GM23338 (cell line): ENCODE data around the gene AMER1. TPM values are rescaled to one million over a fixed set of nuclear protein-coding genes. Genes with fewer than 3 reads are reported as not detected.

Source experiments
- ATAC-seq: fragments of 200-7000 bp; cut with Tn5 transposase; 3 replicates; pipeline ENCODE4 v1.9.1; 2020
- DNase-seq: peaks from one replicate; pipeline ENCODE4 v3.0.0-alpha.2; 2015; ENCODE audit warnings: low spot score
- H2AFZ ChIP-seq: fragments of 200-600 bp; sonication (generic); 2 replicates; pipeline ENCODE4 v1.8.0; 2016; ENCODE audit warnings: antibody characterized with exemption, mild to moderate bottlenecking, moderate library complexity
- H3F3A ChIP-seq: fragments of 200-600 bp; sonication (generic); replicated peaks from 2 replicates; pipeline ENCODE4 v1.8.0; 2017; ENCODE audit warnings: antibody characterized with exemption, mixed run types, low read depth
- H3K27ac ChIP-seq: fragments of 200-600 bp; sonication (generic); 2 replicates; pipeline ENCODE4 v1.6.1; 2016; ENCODE audit warnings: low read depth
- H3K27me3 ChIP-seq: fragments of 200-600 bp; sonication (generic); 2 replicates; pipeline ENCODE4 v1.8.0; 2016; ENCODE audit warnings: mild to moderate bottlenecking, mixed run types, moderate library complexity; ENCODE audit not compliant: insufficient read depth
- H3K36me3 ChIP-seq: fragments of 200-600 bp; sonication (generic); 2 replicates; pipeline ENCODE4 v1.8.0; 2016; ENCODE audit warnings: mild to moderate bottlenecking; ENCODE audit not compliant: insufficient read depth
- H3K4me1 ChIP-seq: fragments of 200-600 bp; sonication (generic); 2 replicates; pipeline ENCODE4 v1.8.0; 2016; ENCODE audit warnings: mild to moderate bottlenecking, moderate library complexity; ENCODE audit not compliant: insufficient read depth
- H3K4me2 ChIP-seq: fragments of 200-600 bp; sonication (generic); 2 replicates; pipeline ENCODE4 v1.7.1; 2017; ENCODE audit warnings: mixed run types
- H3K4me3 ChIP-seq: fragments of 200-600 bp; sonication (generic); 2 replicates; pipeline ENCODE4 v1.6.1; 2016; ENCODE audit warnings: mixed run types
- H3K79me2 ChIP-seq: fragments of 200-600 bp; sonication (generic); replicated peaks from 2 replicates; pipeline ENCODE4 v1.8.0; 2017; ENCODE audit warnings: mild to moderate bottlenecking; ENCODE audit not compliant: insufficient read depth
- H3K9me2 ChIP-seq: fragments of 200-600 bp; sonication (generic); 2 replicates; pipeline ENCODE4 v1.8.0; 2017; ENCODE audit not compliant: insufficient read depth
- H4K20me1 ChIP-seq: fragments of 200-600 bp; sonication (generic); replicated peaks from 2 replicates; pipeline ENCODE4 v1.8.0; 2017; ENCODE audit warnings: mild to moderate bottlenecking; ENCODE audit not compliant: insufficient read depth
- H3K27ac Mint-ChIP-seq: 2 replicates; pipeline ENCODE4 v1.8.0; 2020; ENCODE audit warnings: inconsistent platforms, mild to moderate bottlenecking, moderate library complexity, mixed read lengths
- H3K27me3 Mint-ChIP-seq: 3 replicates; pipeline ENCODE4 v1.8.0; 2022; ENCODE audit warnings: low read depth, mild to moderate bottlenecking, moderate library complexity, mixed read lengths, inconsistent platforms; ENCODE audit not compliant: insufficient read depth, poor library complexity
- H3K36me3 Mint-ChIP-seq: 3 replicates; pipeline ENCODE4 v1.8.0; 2021; ENCODE audit warnings: low read depth, mild to moderate bottlenecking, inconsistent platforms, moderate library complexity, mixed read lengths
- H3K4me1 Mint-ChIP-seq: 3 replicates; pipeline ENCODE4 v1.8.0; 2020; ENCODE audit warnings: mild to moderate bottlenecking, inconsistent platforms, mixed read lengths
- H3K4me3 Mint-ChIP-seq: 3 replicates; pipeline ENCODE4 v1.8.0; 2021; ENCODE audit warnings: moderate library complexity, mild to moderate bottlenecking, inconsistent platforms, mixed read lengths
- H3K9me3 Mint-ChIP-seq: 3 replicates; pipeline ENCODE4 v1.8.0; 2020; ENCODE audit warnings: moderate library complexity, mild to moderate bottlenecking, inconsistent platforms, mixed read lengths
- CREB1 ChIP-seq: fragments of 250-450 bp; sonication (Bioruptor Pico); IDR thresholded peaks from 2 replicates; pipeline ENCODE4 v1.5.0; 2020; ENCODE audit warnings: low read depth, mild to moderate bottlenecking, moderate library complexity
- EZH2phosphoT487 ChIP-seq: fragments of 200-600 bp; sonication (generic); IDR thresholded peaks from one replicate; pipeline ENCODE4 v1.8.1; 2018; ENCODE audit warnings: antibody characterized with exemption; ENCODE audit not compliant: unreplicated experiment
- JUNB ChIP-seq: IDR thresholded peaks from one replicate; pipeline ENCODE4 v1.6.1; 2016; ENCODE audit warnings: antibody characterized with exemption; ENCODE audit not compliant: unreplicated experiment
- POLR2AphosphoS5 ChIP-seq: IDR thresholded peaks from 2 replicates; pipeline ENCODE4 v1.6.1; 2016; ENCODE audit warnings: antibody characterized with exemption, low read depth
- ZNF114 ChIP-seq: fragments of 250-450 bp; sonication (Bioruptor Pico); IDR thresholded peaks from 2 replicates; pipeline ENCODE4 v1.5.0; 2020; ENCODE audit warnings: mild to moderate bottlenecking, moderate library complexity
- polyA plus RNA-seq: library from polyadenylated mRNA; unstranded; fragments of >200 nt; fragmentation: Nextera tagmentation; extraction: Ambion mirVana; gene quantifications from 2 replicates; pipeline ENCODE4 v1.2.1, GENCODE V29; 2016
- total RNA-seq: library from RNA; depleted of rRNA; stranded (reverse); fragments of >200 nt; shearing (Covaris generic); gene quantifications from 2 replicates; pipeline ENCODE4 v1.2.3, GENCODE V29; 2014
- TF ChIP-seq, protein P1 (sequence below): fragments of 250-450 bp; sonication (Bioruptor Pico); IDR thresholded peaks from 2 replicates; pipeline ENCODE4 v1.5.0; 2020; ENCODE audit warnings: mild to moderate bottlenecking, moderate library complexity
- TF ChIP-seq, protein P2 (sequence below): IDR thresholded peaks from 2 replicates; pipeline ENCODE4 v1.6.1; 2016; ENCODE audit warnings: antibody characterized with exemption
- TF ChIP-seq, protein P3 (sequence below), 2 experiments: fragments of 200-600 bp in 1 of 2; sonication (generic) in 1 of 2; conservative IDR thresholded peaks; 2 replicates each; pipeline versions ENCODE4 v1.5.1 to v1.6.1; 2016 to 2017; ENCODE audit warnings: antibody characterized with exemption in 2 of 2, low read depth in 2 of 2, mild to moderate bottlenecking in 2 of 2, moderate library complexity in 1 of 2

AMER1 gene
- total and polyA plus RNA-seq, 2 experiments from 2014 or later = 0.48 to 10.9 TPM

DNA sequence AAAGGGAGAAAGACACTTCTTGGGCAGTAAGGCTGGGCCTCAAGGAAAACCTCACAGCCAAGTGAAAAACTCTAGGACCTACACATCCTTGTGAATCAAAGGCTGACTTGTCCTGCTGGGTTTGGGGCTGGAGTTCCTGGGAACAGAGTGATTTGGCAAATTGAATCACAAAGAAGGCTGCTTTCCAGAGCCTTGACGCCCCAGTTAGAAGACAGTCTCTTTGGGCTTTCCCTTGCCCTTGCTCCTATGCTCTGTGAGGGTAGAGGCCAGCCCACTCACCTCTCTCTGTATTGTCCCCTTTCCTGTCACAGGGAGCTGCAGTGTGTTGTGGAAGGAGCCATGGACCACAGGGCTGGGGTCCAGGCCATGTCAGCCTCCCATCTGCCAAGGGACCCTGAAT lies 9.6 kb downstream of the AMER1 start (continued):
- TF ChIP-seq, protein P1, sequence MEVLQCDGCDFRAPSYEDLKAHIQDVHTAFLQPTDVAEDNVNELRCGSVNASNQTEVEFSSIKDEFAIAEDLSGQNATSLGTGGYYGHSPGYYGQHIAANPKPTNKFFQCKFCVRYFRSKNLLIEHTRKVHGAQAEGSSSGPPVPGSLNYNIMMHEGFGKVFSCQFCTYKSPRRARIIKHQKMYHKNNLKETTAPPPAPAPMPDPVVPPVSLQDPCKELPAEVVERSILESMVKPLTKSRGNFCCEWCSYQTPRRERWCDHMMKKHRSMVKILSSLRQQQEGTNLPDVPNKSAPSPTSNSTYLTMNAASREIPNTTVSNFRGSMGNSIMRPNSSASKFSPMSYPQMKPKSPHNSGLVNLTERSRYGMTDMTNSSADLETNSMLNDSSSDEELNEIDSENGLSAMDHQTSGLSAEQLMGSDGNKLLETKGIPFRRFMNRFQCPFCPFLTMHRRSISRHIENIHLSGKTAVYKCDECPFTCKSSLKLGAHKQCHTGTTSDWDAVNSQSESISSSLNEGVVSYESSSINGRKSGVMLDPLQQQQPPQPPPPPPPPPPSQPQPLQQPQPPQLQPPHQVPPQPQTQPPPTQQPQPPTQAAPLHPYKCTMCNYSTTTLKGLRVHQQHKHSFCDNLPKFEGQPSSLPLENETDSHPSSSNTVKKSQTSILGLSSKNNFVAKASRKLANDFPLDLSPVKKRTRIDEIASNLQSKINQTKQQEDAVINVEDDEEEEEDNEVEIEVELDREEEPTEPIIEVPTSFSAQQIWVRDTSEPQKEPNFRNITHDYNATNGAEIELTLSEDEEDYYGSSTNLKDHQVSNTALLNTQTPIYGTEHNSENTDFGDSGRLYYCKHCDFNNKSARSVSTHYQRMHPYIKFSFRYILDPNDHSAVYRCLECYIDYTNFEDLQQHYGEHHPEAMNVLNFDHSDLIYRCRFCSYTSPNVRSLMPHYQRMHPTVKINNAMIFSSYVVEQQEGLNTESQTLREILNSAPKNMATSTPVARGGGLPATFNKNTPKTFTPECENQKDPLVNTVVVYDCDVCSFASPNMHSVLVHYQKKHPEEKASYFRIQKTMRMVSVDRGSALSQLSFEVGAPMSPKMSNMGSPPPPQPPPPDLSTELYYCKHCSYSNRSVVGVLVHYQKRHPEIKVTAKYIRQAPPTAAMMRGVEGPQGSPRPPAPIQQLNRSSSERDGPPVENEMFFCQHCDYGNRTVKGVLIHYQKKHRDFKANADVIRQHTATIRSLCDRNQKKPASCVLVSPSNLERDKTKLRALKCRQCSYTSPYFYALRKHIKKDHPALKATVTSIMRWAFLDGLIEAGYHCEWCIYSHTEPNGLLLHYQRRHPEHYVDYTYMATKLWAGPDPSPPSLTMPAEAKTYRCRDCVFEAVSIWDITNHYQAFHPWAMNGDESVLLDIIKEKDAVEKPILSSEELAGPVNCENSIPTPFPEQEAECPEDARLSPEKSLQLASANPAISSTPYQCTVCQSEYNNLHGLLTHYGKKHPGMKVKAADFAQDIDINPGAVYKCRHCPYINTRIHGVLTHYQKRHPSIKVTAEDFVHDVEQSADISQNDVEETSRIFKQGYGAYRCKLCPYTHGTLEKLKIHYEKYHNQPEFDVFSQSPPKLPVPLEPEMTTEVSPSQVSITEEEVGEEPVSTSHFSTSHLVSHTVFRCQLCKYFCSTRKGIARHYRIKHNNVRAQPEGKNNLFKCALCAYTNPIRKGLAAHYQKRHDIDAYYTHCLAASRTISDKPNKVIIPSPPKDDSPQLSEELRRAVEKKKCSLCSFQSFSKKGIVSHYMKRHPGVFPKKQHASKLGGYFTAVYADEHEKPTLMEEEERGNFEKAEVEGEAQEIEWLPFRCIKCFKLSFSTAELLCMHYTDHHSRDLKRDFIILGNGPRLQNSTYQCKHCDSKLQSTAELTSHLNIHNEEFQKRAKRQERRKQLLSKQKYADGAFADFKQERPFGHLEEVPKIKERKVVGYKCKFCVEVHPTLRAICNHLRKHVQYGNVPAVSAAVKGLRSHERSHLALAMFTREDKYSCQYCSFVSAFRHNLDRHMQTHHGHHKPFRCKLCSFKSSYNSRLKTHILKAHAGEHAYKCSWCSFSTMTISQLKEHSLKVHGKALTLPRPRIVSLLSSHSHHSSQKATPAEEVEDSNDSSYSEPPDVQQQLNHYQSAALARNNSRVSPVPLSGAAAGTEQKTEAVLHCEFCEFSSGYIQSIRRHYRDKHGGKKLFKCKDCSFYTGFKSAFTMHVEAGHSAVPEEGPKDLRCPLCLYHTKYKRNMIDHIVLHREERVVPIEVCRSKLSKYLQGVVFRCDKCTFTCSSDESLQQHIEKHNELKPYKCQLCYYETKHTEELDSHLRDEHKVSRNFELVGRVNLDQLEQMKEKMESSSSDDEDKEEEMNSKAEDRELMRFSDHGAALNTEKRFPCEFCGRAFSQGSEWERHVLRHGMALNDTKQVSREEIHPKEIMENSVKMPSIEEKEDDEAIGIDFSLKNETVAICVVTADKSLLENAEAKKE (CRISPR knock-in tag) = no peak
- TF ChIP-seq EZH2phosphoT487 = no peak
- TF ChIP-seq CREB1 = no peak
- no peak for TF ChIP-seq POLR2AphosphoS5

DNA sequence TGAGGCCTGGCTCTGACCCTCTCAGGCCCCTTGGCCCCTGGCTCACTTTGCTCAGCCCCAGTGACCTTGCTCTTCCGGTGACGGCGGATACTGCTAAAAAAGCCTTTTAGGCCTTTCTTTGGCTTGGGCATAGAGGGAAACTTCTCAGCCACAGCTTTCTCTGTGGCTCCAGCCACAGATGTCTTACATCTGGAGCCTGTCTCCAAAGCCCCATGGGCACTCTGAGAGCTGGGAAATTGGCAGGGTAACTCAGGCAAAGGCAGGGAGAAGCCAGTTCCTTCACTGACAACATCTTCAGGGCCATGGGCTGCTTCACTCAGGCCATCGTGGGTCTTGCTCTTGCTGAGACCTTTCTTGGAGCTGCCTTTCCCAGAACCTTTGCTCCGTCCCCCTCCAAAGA lies 12.8 kb downstream of the AMER1 start:
- H3K27ac Mint-ChIP-seq = no peak overlapping the region
- ATAC-seq = no peak
- H3K79me2 ChIP-seq = no peaks in the 10 kb centered on the region
- no peaks in the 10 kb centered on the region for H3K27me3 Mint-ChIP-seq
- no peak for DNase-seq
- H3K4me1 Mint-ChIP-seq = peaks cover 11% of the 10 kb centered on the region; the same call in 2 of the 3 replicates
- no peaks in the 10 kb centered on the region for H3K36me3 ChIP-seq
- no peak overlapping the region for H3K4me3 Mint-ChIP-seq
- no peaks in the 10 kb centered on the region for H3K9me2 ChIP-seq
- H3F3A ChIP-seq = no peaks in the 10 kb centered on the region
- no peaks in the 10 kb centered on the region for H4K20me1 ChIP-seq
- peaks cover 20% of the 10 kb centered on the region for H3K36me3 Mint-ChIP-seq
- no peak for TF ChIP-seq CREB1
- H3K27ac ChIP-seq = no peak overlapping the region
- H3K27me3 ChIP-seq = no peaks in the 10 kb centered on the region
- no peak overlapping the region for H3K4me2 ChIP-seq
- H2AFZ ChIP-seq = no peak overlapping the region
- H3K9me3 Mint-ChIP-seq = no peaks in the 10 kb centered on the region
- 0 out of 2 replicates have a peak, but pooled peaks cover 3% of the 10 kb centered on the region for H3K4me1 ChIP-seq
- no peak overlapping the region for H3K4me3 ChIP-seq

DNA sequence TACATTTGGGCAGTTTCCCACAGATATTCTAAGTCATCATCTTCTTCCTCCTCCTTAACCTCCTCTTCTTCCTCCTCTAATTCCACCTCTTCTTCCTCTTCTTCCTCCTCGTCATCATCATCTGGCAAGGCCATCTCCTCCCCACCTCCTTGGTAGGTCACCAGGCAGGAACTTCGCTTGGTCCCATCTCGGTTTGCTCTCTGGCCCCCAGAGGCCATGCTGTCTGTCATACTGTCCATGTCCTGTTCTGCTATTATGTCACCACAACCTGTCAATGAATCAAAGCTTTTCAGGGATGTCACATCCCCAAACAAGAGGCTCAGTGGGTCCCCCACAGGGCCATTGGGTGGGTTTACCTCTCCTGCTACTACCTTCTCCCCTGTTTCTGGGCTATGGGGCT lies 13.5 kb downstream of the AMER1 start:
- no peaks in the 10 kb centered on the region for H4K20me1 ChIP-seq
- no peak overlapping the region for H3K4me2 ChIP-seq
- H2AFZ ChIP-seq = no peak overlapping the region
- TF ChIP-seq POLR2AphosphoS5 (no peak), ZNF114 (no peak), JUNB (no peak)
- TF ChIP-seq, protein P2, sequence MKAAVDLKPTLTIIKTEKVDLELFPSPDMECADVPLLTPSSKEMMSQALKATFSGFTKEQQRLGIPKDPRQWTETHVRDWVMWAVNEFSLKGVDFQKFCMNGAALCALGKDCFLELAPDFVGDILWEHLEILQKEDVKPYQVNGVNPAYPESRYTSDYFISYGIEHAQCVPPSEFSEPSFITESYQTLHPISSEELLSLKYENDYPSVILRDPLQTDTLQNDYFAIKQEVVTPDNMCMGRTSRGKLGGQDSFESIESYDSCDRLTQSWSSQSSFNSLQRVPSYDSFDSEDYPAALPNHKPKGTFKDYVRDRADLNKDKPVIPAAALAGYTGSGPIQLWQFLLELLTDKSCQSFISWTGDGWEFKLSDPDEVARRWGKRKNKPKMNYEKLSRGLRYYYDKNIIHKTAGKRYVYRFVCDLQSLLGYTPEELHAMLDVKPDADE = no peak
- TF ChIP-seq, protein P3, sequence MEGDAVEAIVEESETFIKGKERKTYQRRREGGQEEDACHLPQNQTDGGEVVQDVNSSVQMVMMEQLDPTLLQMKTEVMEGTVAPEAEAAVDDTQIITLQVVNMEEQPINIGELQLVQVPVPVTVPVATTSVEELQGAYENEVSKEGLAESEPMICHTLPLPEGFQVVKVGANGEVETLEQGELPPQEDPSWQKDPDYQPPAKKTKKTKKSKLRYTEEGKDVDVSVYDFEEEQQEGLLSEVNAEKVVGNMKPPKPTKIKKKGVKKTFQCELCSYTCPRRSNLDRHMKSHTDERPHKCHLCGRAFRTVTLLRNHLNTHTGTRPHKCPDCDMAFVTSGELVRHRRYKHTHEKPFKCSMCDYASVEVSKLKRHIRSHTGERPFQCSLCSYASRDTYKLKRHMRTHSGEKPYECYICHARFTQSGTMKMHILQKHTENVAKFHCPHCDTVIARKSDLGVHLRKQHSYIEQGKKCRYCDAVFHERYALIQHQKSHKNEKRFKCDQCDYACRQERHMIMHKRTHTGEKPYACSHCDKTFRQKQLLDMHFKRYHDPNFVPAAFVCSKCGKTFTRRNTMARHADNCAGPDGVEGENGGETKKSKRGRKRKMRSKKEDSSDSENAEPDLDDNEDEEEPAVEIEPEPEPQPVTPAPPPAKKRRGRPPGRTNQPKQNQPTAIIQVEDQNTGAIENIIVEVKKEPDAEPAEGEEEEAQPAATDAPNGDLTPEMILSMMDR (conservative IDR thresholded peaks at IDR 0.05; ENCODE audit: low read depth in 2 of 2) = no peak
- Mint-ChIP-seq H3K4me1 (peaks cover 11% of the 10 kb centered on the region; the same call in 2 of the 3 replicates), H3K27me3 (no peaks in the 10 kb centered on the region), H3K36me3 (peaks cover 20% of the 10 kb centered on the region), H3K9me3 (no peaks in the 10 kb centered on the region), H3K27ac (no peak overlapping the region), H3K4me3 (no peak overlapping the region)
- H3K4me3 ChIP-seq = no peak overlapping the region
- DNase-seq (no peak), ATAC-seq (no peak)
- no peak overlapping the region for H3K27ac ChIP-seq
- H3K4me1 ChIP-seq = 0 out of 2 replicates have a peak, but pooled peaks cover 3% of the 10 kb centered on the region
- no peaks in the 10 kb centered on the region for H3K27me3 ChIP-seq
- no peaks in the 10 kb centered on the region for H3K9me2 ChIP-seq
- no peaks in the 10 kb centered on the region for H3K79me2 ChIP-seq
- no peaks in the 10 kb centered on the region for H3K36me3 ChIP-seq
- no peaks in the 10 kb centered on the region for H3F3A ChIP-seq
